Pancreas (tissue), 10 donors: ENCODE data around the gene SNX33. TPM values are rescaled to one million over a fixed set of nuclear protein-coding genes. Genes with fewer than 3 reads are reported as not detected.

ENCODE experiments used
- ATAC-seq, 4 donors: fragments of 200-7000 bp; cut with Tn5 transposase; one replicate each; pipeline versions ENCODE4 v1.8.0 to v1.9.1; 2020; ENCODE audit warnings: mild to moderate bottlenecking in 4 of 4, moderate library complexity in 4 of 4
- DNase-seq, 6 donors: peaks; one replicate each; pipeline ENCODE4 v3.0.0-alpha.2; 2020
- FAIRE-seq: peaks from 2 replicates; lab custom pipeline; 2012; peaks lifted over from hg19 to GRCh38; lab: Jason Lieb, UNC
- H3K27ac ChIP-seq, 4 donors: fragments of 200-600 bp; sonication (generic); 1 replicate in 3 of 4; 2 replicates in 1 of 4; pipeline versions ENCODE4 v1.5.0 to v1.8.0; 2020
- H3K27me3 ChIP-seq, 4 donors: fragments of 200-600 bp; one replicate each; pipeline ENCODE4 v1.8.0; 2021
- H3K36me3 ChIP-seq, 3 donors: fragments of 200-600 bp; sonication (generic) in 1 of 3; one replicate each; pipeline versions ENCODE4 v1.5.0 to v1.8.0; 2020 to 2021
- H3K4me1 ChIP-seq, 3 donors: fragments of 200-600 bp; one replicate each; pipeline ENCODE4 v1.8.0; 2021
- H3K4me3 ChIP-seq, 4 donors: fragments of 200-600 bp; sonication (generic) in 2 of 4; one replicate each; pipeline versions ENCODE4 v1.5.0 to v1.8.0; 2020 to 2021
- H3K9me3 ChIP-seq, 4 donors: fragments of 200-600 bp; one replicate each; pipeline ENCODE4 v1.8.0; 2021
- CTCF ChIP-seq, 4 donors: fragments of 200-600 bp; sonication (generic) in 3 of 4; IDR thresholded peaks; one replicate each; pipeline versions ENCODE4 v1.5.0 to v1.8.0; 2021; ENCODE audit warnings: antibody characterized with exemption in 4 of 4
- WGBS, 2 donors: extraction: QIAGEN DNeasy Blood & Tissue Kit; methylation state at CpG; one replicate each; pipeline ENCODE4 v1.1.7; 2013; 5-methylcytosine and 5-hydroxymethylcytosine counted together
- intact Hi-C, 3 donors: fragments of 100-400 bp; cut with DNase I; formaldehyde crosslinking; loops; one replicate each; pipeline versions ENCODE4 v1.11.1 to v1.14.2; 2022
- polyA plus RNA-seq, 2 donors: library from polyadenylated mRNA; stranded (reverse); fragments of 200-250 nt; gene quantifications; one replicate each; pipeline ENCODE4 v1.2.3, GENCODE V29; 2013
- total RNA-seq, 6 donors: library from RNA; stranded (reverse); fragmentation: NEBNext Ultra II Directional in 4 of 6; extraction: Animal tissue kit (Norgen Biotek cat#: 25700) in 4 of 6; gene quantifications; one replicate each; pipeline versions ENCODE4 v1.2.1 to v1.2.4, GENCODE V29; 2021 to 2023
- donor health status: healthy with polysubstance abuse.
- donor health status: DM: no; HTN: no; CAD: no; lungs with moderate emphysema.
- donor health status: DM: no; HTN: no; CAD: no.
- donor health status: control.
- donor health status: control.
- donor health status: Bipolar disorder and iron deficiency.
- donor health status: DM: yes; HTN: yes; CAD: no.
- donor health status: DM: no; HTN: no; CAD: no.
- donor health status: DM: no; HTN: no; CAD: no.
- donor health status: DM: yes; HTN: yes; CAD: no.

Gene SNX33, protein sequence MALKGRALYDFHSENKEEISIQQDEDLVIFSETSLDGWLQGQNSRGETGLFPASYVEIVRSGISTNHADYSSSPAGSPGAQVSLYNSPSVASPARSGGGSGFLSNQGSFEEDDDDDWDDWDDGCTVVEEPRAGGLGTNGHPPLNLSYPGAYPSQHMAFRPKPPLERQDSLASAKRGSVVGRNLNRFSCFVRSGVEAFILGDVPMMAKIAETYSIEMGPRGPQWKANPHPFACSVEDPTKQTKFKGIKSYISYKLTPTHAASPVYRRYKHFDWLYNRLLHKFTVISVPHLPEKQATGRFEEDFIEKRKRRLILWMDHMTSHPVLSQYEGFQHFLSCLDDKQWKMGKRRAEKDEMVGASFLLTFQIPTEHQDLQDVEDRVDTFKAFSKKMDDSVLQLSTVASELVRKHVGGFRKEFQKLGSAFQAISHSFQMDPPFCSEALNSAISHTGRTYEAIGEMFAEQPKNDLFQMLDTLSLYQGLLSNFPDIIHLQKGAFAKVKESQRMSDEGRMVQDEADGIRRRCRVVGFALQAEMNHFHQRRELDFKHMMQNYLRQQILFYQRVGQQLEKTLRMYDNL
- total RNA-seq (10 to 100 TPM; 12.8 to 24.1 (median 14.6) TPM), polyA plus RNA-seq (10 to 100 TPM in 1 of 2 donors, 1 to 10 TPM in 1; 9.8 to 13.2 TPM)

- no peaks in the 10 kb centered on the region for H3K27me3 ChIP-seq
- FAIRE-seq = no peak
- no peaks in the 10 kb centered on the region for H3K36me3 ChIP-seq
- H3K9me3 ChIP-seq = no peaks in the 10 kb centered on the region
- H3K27ac ChIP-seq = peak within 1 kb of the TSS; percentile 93 to 99 (median 96)
- peak; percentile 82 to 88 (median 86) for ATAC-seq
- peaks cover 7 to 42% (median 13%) of the 10 kb centered on the region in 3 donors for H3K4me1 ChIP-seq
- H3K4me3 ChIP-seq = peak within 1 kb of the TSS; percentile 60 to 87 (median 81)
- TF ChIP-seq CTCF (IDR thresholded peaks at IDR 0.05) = peak in 1 of 4 donors; percentile 18
- WGBS, 2 donors = 0% methylated on average over 52 to 76 of the region's 76 CpGs
- DNase-seq = peak; percentile 84 to 92 (median 87)
- intact Hi-C loops = no loop called here
Observed at GRCh38 chr15:75647370-75648155, at the start of gene SNX33. Gene SNX33, plus strand, starts transcription at chr15:75647912. Its CDS starts 1,191 bp downstream, at chr15:75649103.

- intact Hi-C loops = no loop called here
- Histone ChIP-seq H3K4me3 (no peak overlapping the region), H3K27me3 (no peaks in the 10 kb centered on the region), H3K9me3 (no peaks in the 10 kb centered on the region), H3K4me1 (peaks cover 0 to 4% (median 0%) of the 10 kb centered on the region in 3 donors), H3K27ac (no peak overlapping the region), H3K36me3 (peaks cover 0 to 7% (median 6%) of the 10 kb centered on the region in 3 donors)
- WGBS, 2 donors = 97 to 98% methylated on average over 4 of the region's 4 CpGs
- TF ChIP-seq CTCF (IDR thresholded peaks at IDR 0.05) = no peak
- no peak for ATAC-seq
- DNase-seq = no peak
- no peak for FAIRE-seq
Observed at GRCh38 chr15:75598361-75598760, 49.4 kb upstream of the SNX33 start.

DNA sequence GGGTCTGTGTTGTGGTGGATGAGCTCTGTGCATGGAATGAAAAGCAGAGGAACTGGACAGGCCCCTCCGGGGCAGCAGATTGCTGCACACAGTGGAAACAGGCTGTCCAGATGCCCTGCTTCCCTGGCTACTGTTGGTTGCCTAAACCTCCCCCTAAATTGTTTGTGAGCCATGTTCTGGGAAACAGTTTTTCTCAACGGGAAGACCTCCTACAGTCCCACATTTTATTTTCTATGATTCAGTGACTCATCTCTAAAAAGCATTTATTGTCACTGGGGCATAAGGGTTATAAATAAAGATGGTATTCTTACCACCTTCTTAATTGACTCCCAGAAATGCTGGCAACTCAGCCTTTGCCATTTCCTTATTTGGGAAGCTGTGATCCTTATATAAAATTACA is 48.3 kb upstream of the SNX33 start:
- H3K27me3 ChIP-seq = no peaks in the 10 kb centered on the region
- FAIRE-seq (no peak), ATAC-seq (no peak), DNase-seq (no peak)
- WGBS, 2 donors = 81 to 86% methylated on average over 2 of the region's 2 CpGs
- no peak overlapping the region for H3K4me3 ChIP-seq
- peaks cover 0 to 7% (median 6%) of the 10 kb centered on the region in 3 donors for H3K36me3 ChIP-seq
- intact Hi-C loops = no loop called here
- H3K27ac ChIP-seq = no peak overlapping the region
- H3K9me3 ChIP-seq = no peaks in the 10 kb centered on the region
- no peak for TF ChIP-seq CTCF (IDR thresholded peaks at IDR 0.05)
- H3K4me1 ChIP-seq = peaks cover 0 to 4% (median 0%) of the 10 kb centered on the region in 3 donors

DNA sequence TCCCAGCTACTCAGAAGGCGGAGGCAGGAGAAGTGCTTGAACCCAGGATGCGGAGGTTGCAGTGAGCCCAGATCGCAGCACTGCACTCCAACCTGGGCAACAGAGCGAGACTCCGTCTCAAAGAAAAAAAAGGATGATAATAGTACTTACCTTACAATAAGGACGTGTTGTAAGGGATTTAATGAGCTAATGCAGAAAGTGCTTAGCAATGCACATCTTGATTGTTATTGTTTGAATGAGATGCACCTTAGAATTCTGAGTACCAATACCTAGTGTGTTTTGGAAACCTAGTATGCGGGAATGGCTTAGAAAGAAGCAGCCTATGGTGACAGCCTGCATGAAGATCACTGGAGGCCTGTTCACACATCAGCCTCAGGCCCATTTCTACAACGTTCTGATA is 41.7 kb upstream of the SNX33 start:
- H3K27ac ChIP-seq = no peak overlapping the region
- H3K36me3 ChIP-seq = peaks cover 0 to 19% (median 10%) of the 10 kb centered on the region in 3 donors
- H3K4me1 ChIP-seq = no peaks in the 10 kb centered on the region
- no peak for FAIRE-seq
- H3K27me3 ChIP-seq = no peaks in the 10 kb centered on the region
- no peak for TF ChIP-seq CTCF (IDR thresholded peaks at IDR 0.05)
- intact Hi-C loops = no loop called here
- H3K9me3 ChIP-seq = no peaks in the 10 kb centered on the region
- WGBS, 2 donors = 90 to 96% methylated on average over 8 of the region's 8 CpGs
- no peak overlapping the region for H3K4me3 ChIP-seq
- DNase-seq = no peak
- ATAC-seq = no peak
